CD4-positive, alpha-beta T cell treated with Interleukin-4 for 1 hour (primary cell): ENCODE measurements around the gene CDC14A.

ENCODE experiments used
- DNase-seq, 2 donors: peaks; one replicate each; pipeline ENCODE4 v3.0.0-alpha.2; 2020 to 2022

Gene CDC14A

GRCh38 chr1:100455478-100456072 lies 103.3 kb downstream of the CDC14A start:
- peak in 1 of 2 donors; percentile 63 for DNase-seq

GRCh38 chr1:100456880-100457279 lies 104.6 kb downstream of the CDC14A start:
- no peak for DNase-seq

DNA sequence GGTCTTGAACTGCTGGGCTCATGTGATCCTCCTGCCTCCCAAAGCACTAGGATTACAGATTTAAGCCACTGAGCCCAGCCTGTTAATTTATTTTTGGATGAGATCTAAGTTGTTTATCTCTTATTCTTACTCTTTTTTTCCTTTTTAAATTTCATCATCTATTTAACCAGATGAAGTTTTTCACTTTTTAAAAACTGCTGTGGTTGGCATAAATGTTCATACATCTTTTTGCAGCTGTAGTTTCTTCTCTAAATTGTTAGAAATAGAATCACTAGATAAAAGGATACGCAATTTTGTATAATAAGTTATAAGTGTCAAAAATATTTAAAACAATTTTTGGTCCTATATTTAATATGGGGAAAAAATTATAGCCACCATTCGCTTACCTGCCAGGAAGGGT lies 105.4 kb downstream of the CDC14A start:
- DNase-seq = no peak

GRCh38 chr1:100458661-100459357 lies 106.5 kb downstream of the CDC14A start:
- peak in 1 of 2 donors; percentile 48 for DNase-seq

GRCh38 chr1:100459358-100460114 lies 107.2 kb downstream of the CDC14A start:
- peak; percentile 77 to 83 for DNase-seq

GRCh38 chr1:100461222-100461621 lies 108.9 kb downstream of the CDC14A start:
- no peak for DNase-seq

DNA sequence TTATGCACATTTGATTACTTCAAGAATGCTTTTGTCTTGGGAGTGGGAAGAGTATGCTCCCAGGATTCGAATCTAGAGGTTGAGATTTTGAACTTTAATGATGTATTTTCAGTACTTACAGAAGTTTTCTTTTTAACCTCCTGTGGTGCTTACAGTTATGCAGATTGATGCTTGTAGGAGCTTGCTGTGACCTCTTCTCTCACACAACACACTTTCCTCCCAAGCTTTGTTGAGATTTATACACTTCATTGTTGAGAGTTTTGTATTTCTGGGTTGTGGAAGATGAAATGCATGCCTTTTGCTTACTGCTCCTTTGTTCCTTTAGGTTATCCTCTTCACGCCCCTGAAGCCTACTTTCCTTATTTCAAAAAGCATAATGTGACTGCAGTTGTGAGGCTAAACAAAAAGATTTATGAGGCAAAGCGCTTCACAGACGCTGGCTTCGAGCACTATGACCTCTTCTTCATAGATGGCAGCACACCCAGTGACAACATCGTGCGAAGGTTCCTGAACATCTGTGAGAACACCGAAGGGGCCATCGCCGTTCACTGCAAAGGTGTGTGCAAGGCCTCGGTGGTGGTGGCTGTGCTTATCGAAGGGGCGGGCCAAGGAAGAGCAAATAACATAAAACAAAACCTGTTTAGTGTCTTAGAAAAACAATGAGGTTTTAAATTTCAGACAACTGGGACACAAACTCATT lies 110.2 kb downstream of the CDC14A start:
- no peak for DNase-seq

GRCh38 chr1:100463791-100464424 lies 111.6 kb downstream of the CDC14A start:
- peak; percentile 56 to 62 for DNase-seq

GRCh38 chr1:100469578-100469977 lies 117.3 kb downstream of the CDC14A start:
- no peak for DNase-seq

GRCh38 chr1:100474834-100475233 lies 122.5 kb downstream of the CDC14A start:
- DNase-seq = no peak

- no peak for DNase-seq
Observed at GRCh38 chr1:100476735-100477290, 124.5 kb downstream of the CDC14A start.

DNA sequence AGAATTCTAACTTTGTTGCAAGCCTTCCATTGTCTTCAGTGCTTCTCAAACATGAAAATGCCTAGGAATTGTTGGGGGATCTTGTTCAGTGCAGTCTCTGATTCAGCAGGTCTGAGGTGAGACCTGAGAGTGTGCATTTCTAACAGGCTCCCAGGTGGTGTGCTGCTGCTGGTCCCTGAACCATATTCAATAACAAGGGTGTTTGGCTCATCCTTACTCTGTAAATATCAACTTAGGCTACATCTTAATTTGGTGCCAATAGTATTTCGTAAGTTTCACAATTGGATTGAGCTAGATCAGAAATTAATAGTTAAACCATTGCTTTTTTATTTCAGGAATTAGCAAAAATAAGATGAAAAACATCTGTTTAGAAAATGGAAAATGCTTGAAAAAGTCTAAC lies 126.5 kb downstream of the CDC14A start:
- DNase-seq = no peak

- no peak for DNase-seq
Observed at GRCh38 chr1:100479620-100480338, 127.5 kb downstream of the CDC14A start.

DNA sequence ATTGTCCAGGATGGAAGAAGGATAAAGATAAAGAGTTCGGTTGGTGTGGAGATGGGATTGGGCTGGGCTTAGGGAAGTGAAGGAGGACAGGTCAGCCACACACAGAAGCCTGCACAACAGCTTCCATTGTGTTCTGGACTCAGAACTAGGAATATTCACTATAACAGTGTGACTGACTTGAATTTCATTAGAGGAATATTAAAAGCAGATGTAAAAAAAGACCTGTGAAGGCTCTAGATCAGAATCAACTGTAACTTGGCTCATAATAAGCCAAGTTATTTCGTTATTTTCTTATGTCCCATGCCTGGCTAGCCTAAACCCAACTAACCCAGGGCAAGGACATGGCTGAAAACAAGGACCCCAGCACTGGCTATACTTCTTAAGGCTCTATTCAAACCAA lies 129.0 kb downstream of the CDC14A start:
- DNase-seq = no peak

- no peak for DNase-seq
Observed at GRCh38 chr1:100482167-100482566, 129.9 kb downstream of the CDC14A start.

DNA sequence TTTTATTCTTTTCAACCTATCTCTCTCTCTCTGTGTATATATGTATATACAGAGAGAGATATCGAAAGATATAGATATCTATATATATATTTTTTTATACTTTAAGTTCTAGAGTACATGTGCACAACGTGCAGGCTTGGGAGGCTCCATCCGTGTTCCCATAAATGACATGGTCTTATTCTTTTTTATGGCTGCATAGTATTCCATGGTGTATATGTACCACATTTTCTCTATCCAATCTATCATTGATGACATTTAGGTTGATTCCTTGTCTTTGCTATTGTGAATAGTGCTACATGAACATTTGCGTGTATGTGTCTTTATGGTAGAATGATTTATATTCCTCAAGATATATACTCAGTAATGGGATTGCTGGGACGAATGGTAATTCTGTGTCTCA lies 130.4 kb downstream of the CDC14A start:
- DNase-seq = no peak

DNA sequence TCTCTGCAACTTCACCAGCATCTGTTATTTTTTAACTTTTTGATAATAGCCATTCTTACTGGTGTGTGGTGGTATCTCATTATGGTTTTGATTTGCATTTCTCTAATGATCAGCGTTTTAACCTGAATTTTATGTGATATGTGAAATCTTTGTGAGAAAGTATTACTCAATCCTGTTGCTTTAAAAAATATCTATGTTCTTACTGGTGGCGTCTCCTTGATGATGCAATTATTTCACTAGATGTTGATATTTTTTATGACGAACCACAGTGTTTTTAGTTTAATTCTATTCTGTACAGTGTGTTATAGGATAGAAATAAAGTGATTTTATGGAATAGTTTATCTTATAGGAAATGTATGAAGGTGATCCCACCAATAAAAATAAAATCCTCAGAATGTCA lies 130.9 kb downstream of the CDC14A start:
- no peak for DNase-seq

DNA sequence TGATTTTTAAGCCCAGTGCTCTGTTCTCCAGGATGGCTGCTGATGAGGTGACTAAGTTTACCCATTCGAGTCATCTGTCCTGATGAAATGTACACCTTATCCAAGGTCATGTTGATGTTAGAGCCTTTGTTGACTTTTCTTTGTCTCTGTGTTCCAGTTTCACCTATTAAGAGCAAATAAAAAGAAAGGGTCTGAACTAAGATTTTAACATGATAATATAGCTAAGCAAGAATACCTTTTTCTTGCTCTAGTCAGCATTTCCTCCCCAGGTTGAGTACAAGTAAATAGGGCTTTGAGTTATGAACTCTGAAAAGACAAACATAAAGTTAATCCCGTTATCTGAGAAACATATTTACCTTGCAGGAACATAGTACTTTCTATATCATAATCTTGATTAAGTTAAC lies 133.6 kb downstream of the CDC14A start:
- no peak for DNase-seq

DNA sequence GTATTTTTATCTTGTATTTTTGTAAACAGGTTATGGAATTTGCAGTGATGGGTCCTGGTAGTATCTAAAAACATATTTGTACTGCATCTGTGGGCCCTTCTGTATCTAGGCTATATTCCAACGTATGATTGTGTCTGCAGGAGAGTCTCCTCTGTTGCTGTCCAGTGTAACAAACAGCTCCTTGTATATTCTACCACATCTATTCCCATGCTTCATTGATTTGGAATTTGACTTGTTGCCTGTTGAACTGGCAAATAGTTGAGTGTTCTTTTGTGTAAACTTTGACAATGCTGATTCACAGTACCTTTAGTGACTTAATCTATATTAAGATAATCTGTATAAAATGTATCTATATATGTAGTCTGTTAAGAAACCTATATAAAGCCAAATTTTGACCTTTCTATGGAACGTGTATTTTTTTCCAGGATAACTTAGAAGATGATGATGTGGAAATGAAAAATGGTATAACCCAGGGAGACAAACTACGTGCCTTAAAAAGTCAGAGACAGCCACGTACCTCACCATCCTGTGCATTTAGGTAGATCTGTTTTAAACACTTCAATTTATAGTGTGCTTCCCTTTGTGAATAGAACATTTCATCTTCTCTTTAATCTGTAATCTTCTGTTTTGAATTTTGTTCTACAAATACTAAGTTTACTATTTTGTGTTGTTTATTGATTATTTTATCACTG lies 142.2 kb downstream of the CDC14A start:
- no peak for DNase-seq

DNA sequence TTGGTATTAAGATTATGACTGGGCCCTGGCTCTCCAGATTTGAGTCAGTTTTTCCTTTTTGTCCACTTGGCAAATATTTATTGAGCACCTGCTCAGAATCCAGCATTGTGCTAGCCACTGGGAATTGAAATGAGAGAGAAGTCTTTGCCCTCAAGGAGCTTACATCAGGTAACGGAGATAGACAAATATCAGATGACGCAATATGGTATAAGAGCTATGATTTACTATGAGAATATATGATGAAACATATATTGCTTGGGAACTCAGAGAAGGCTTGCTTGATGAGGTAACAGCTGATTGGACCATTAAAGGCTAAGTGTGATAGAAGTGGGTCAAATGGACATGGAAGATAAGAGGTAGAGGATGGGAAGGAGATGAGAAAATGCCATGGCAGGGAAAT lies 144.6 kb downstream of the CDC14A start:
- DNase-seq = no peak

GRCh38 chr1:100497796-100498195 lies 145.5 kb downstream of the CDC14A start:
- DNase-seq = no peak
